Esophagus (tissue), 2 donors: ENCODE measurements around the gene PCNX2. TPM values are rescaled to one million over a fixed set of nuclear protein-coding genes. Genes with fewer than 3 reads are reported as not detected.

ENCODE experiments used
- H3K27ac ChIP-seq, 2 donors: one replicate each; pipeline ENCODE4 v1.5.1; 2013; ENCODE audit warnings: low read depth in 2 of 2, mild to moderate bottlenecking in 2 of 2, inconsistent platforms in 1 of 2, low read length in 1 of 2, moderate library complexity in 1 of 2
- H3K27me3 ChIP-seq, 2 donors: one replicate each; pipeline ENCODE4 v1.6.1; 2013; ENCODE audit warnings: low read length in 2 of 2, control low read depth in 1 of 2, mild to moderate bottlenecking in 1 of 2; ENCODE audit not compliant: insufficient read depth in 2 of 2, control insufficient read depth in 1 of 2
- H3K36me3 ChIP-seq, 2 donors: one replicate each; pipeline ENCODE4 v1.6.1; 2013; ENCODE audit warnings: low read length in 1 of 2; ENCODE audit not compliant: control insufficient read depth in 2 of 2, insufficient read depth in 2 of 2
- H3K4me1 ChIP-seq, 2 donors: one replicate each; pipeline ENCODE4 v1.6.1; 2013; ENCODE audit warnings: low read length in 1 of 2; ENCODE audit not compliant: control insufficient read depth in 2 of 2, insufficient read depth in 2 of 2
- H3K4me3 ChIP-seq, 2 donors: one replicate each; pipeline ENCODE4 v1.5.1; 2013; ENCODE audit warnings: low read length in 2 of 2, mild to moderate bottlenecking in 2 of 2, low read depth in 1 of 2, moderate library complexity in 1 of 2
- H3K9me3 ChIP-seq, 2 donors: one replicate each; pipeline ENCODE4 v1.6.1; 2013; ENCODE audit warnings: mild to moderate bottlenecking in 2 of 2, low read depth in 1 of 2, low read length in 1 of 2, moderate library complexity in 1 of 2; ENCODE audit not compliant: control insufficient read depth in 2 of 2, insufficient read depth in 1 of 2
- WGBS, 2 donors: extraction: QIAGEN DNeasy Blood & Tissue Kit; methylation state at CpG; one replicate each; pipeline ENCODE4 v1.1.7; 2013; 5-methylcytosine and 5-hydroxymethylcytosine counted together
- polyA plus RNA-seq, 2 donors: library from polyadenylated mRNA; stranded (reverse); fragments of 200-250 nt; gene quantifications; one replicate each; pipeline ENCODE4 v1.2.3, GENCODE V29; 2013
- donor health status: healthy with polysubstance abuse.
- donor health status: Bipolar disorder and iron deficiency.

Gene PCNX2
- polyA plus RNA-seq, 2 donors = 3.2 to 4.3 TPM

- H3K36me3 ChIP-seq = no peaks in the 10 kb centered on the region
Measured at GRCh38 chr1:233316473-233316872, 20.9 kb upstream of the PCNX2 start.

GRCh38 chr1:233315718-233316301 is 20.3 kb upstream of the PCNX2 start:
- 60 to 72% methylated on average over 1 of the region's 1 CpG for WGBS, 2 donors
- Histone ChIP-seq H3K36me3 (no peaks in the 10 kb centered on the region), H3K27ac (no peak overlapping the region), H3K9me3 (no peaks in the 10 kb centered on the region), H3K4me3 (no peak overlapping the region), H3K4me1 (no peaks in the 10 kb centered on the region), H3K27me3 (no peaks in the 10 kb centered on the region)

More at GRCh38 chr1:233316473-233316872, 20.9 kb upstream of the PCNX2 start:
- Histone ChIP-seq H3K9me3 (no peaks in the 10 kb centered on the region), H3K27ac (no peak overlapping the region), H3K4me3 (no peak overlapping the region), H3K4me1 (no peaks in the 10 kb centered on the region), H3K27me3 (no peaks in the 10 kb centered on the region)
- 47 to 60% methylated on average over 1 of the region's 1 CpG for WGBS, 2 donors

DNA sequence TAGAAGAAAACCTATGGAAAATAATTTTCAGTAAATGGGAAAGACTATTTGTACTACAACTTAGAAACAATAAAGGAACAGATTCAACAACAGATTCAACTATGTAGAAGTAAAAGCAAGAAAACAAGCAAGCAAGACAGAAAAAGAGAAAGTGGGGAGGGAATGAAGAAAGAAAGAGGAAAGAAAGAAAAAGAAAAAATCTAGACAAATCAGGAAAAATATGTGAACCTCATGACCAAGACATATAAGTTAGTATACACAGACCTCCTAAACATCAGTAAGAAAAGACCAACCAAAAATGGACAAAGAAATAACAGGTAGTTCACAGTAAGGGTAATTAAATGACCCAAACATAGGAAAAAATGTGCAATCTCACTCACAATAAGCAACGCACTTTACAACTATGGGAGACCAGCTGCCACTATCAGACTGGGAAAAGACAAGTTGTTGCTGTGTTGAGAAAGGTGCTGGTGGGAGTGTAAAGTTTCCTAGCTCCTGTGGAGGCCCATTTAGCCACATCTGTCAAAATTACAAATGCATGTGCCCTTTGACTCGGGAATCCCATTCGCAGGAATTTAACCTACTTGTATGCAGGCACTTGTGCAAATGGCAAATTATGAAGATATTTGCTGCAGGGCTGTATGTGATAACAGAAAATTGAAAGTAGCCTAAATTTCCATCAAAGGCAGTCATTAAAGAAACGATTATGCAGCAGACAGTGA is 18.1 kb upstream of the PCNX2 start:
- Histone ChIP-seq H3K27ac (no peak overlapping the region), H3K36me3 (no peaks in the 10 kb centered on the region), H3K4me3 (no peak overlapping the region), H3K4me1 (no peaks in the 10 kb centered on the region), H3K27me3 (no peaks in the 10 kb centered on the region), H3K9me3 (no peaks in the 10 kb centered on the region)
- 73 to 76% methylated on average over 4 of the region's 4 CpGs for WGBS, 2 donors

DNA sequence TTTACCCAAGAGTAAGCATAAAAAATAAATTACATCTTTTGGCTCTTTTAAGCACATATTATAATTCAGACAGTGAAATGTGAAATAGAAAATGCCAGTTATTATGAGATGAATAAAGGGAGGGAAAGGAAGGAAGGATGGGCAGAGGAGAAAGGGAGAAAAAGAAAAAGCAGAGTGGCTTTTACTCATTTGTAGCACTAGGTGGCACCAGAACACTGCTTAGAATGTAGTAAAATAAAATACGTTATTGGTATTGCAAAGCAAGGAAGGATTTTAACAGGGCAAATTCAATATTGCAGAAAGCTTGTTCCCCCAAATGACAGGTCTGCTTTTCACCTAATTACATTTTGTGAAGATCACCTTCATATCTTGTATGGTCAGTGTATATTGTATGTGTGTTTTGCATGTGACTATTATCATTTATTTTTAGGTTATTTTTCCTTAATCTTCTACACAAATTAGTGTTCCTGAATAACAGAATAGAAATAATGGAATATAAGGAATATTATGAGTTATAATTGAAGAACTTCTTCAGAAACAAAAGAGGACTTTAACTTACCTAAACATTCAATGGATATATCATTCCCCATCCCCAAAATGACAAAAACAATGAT is 9.1 kb upstream of the PCNX2 start:
- Histone ChIP-seq H3K36me3 (no peaks in the 10 kb centered on the region), H3K27me3 (no peaks in the 10 kb centered on the region), H3K4me3 (no peak overlapping the region), H3K9me3 (peaks cover 2% of the 10 kb centered on the region in 2 donors), H3K4me1 (no peaks in the 10 kb centered on the region), H3K27ac (no peak overlapping the region)
- WGBS, 2 donors = 0% methylated on average over 1 of the region's 1 CpG

- 68 to 77% methylated on average over 2 of the region's 2 CpGs for WGBS, 2 donors
- H3K4me3 ChIP-seq = no peak overlapping the region
- H3K4me1 ChIP-seq = no peaks in the 10 kb centered on the region
- H3K36me3 ChIP-seq = no peaks in the 10 kb centered on the region
- H3K27me3 ChIP-seq = no peaks in the 10 kb centered on the region
- peaks cover under 1 to 5% of the 10 kb centered on the region in 2 donors for H3K9me3 ChIP-seq
- H3K27ac ChIP-seq = no peak overlapping the region
Measured at GRCh38 chr1:233300326-233300725, 4.8 kb upstream of the PCNX2 start.

DNA sequence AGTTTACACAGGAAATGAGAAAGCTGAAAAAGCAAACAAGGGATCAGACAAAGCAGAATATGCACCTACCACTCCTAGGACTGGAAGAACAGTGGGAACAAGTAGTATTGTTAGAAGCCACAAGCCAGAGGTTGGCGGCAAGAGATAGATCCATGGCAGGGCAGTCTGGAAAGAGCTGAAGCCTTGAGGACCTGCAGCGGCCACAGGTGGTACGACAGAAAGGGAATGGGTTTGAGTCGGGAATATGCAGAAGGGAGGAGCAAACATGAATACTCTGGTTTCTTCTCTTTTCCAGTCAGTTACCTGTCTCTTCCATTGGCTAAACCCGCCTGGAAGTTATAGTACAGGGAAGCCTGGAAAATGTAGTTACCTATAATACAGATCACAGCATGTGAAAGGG is 3.9 kb upstream of the PCNX2 start:
- 88 to 89% methylated on average over 5 of the region's 5 CpGs for WGBS, 2 donors

GRCh38 chr1:233295975-233296322 is 424 bp upstream of the PCNX2 start:
- Histone ChIP-seq H3K4me3 (peak overlapping the region in 1 of 2 donors; percentile 64), H3K36me3 (no peaks in the 10 kb centered on the region)
- 2 to 4% methylated on average over 5 of the region's 5 CpGs for WGBS, 2 donors

More for the DNA sequence above, 3.9 kb upstream of the PCNX2 start:
- H3K27ac ChIP-seq = no peak overlapping the region
- H3K4me1 ChIP-seq = no peaks in the 10 kb centered on the region
- H3K36me3 ChIP-seq = no peaks in the 10 kb centered on the region
- no peak overlapping the region for H3K4me3 ChIP-seq
- peaks cover 0 to 5% of the 10 kb centered on the region in 2 donors for H3K9me3 ChIP-seq
- no peaks in the 10 kb centered on the region for H3K27me3 ChIP-seq

DNA sequence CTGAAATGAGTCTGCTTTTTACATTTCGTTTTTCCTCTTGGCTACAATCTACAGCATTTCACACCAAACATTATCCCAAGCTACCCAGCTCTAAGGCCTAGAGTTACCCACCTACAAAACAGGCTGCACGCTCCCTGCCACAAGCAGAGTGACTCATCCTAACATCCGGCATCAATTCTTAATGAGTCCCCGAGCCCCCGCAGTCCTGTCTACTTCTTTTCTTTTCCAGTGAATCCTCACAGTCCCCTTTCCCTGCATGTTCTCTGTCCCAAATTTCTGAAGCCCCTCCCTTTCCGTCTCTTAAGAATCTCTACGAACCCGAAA is 650 bp downstream of the PCNX2 start:
- H3K4me3 ChIP-seq = peak overlapping the region; percentile 64 to 70

More at GRCh38 chr1:233295975-233296322, 424 bp upstream of the PCNX2 start:
- no peak overlapping the region for H3K27ac ChIP-seq
- H3K4me1 ChIP-seq = no peaks in the 10 kb centered on the region
- H3K27me3 ChIP-seq = no peaks in the 10 kb centered on the region
- H3K9me3 ChIP-seq = peaks cover 0 to 5% of the 10 kb centered on the region in 2 donors

DNA sequence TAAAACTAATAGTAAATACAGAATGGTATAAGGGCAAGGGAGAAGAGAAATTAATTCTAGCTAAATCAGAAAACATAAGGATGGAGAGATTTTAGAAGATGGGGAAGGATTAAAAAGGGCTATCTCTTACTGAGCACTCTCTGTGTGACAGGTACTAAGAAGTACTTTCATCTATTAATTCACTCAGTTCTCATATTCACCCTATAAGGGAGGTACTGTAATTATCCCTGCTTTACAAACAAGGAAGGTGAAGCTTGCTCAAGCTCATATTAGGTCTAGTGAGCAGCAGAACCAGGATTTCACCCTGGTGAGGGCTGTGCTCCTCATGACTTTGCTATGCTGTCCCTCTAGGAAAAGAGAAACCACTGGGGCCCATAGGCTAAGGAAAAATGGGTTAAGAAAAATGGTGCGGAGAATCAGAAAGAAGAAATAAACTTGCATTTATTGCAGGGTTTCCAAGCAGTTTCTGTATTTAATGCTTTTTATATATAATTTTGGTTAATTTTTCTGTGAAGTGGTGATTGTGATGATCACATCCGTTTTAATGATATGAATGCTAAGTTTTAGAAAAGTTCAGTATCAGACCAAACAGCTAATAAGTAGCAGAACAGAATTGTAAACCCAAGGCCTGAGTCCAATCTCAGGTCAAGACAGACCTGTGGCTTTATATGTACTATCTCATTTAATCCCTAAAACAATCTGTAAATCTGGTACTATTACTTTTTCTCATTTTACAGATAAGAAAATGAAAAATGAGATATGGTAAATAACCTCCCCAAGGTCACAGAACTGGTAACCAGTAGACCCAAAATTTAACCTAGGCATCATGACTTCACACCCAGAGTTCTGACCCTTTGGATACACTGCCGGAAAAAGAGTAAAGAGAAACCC is 1.7 kb downstream of the PCNX2 start:
- no peak overlapping the region for H3K4me3 ChIP-seq
- H3K4me1 ChIP-seq = no peaks in the 10 kb centered on the region
- peaks cover 0 to 2% of the 10 kb centered on the region in 2 donors for H3K9me3 ChIP-seq
- H3K27me3 ChIP-seq = no peaks in the 10 kb centered on the region
- H3K36me3 ChIP-seq = no peaks in the 10 kb centered on the region
- no peak overlapping the region for H3K27ac ChIP-seq
- WGBS, 2 donors = 95 to 96% methylated on average over 3 of the region's 3 CpGs

More for the DNA sequence above, 650 bp downstream of the PCNX2 start:
- 4 to 5% methylated on average over 8 of the region's 8 CpGs for WGBS, 2 donors
- H3K27ac ChIP-seq = peak overlapping the region in 1 of 2 donors; percentile 57
- no peaks in the 10 kb centered on the region for H3K4me1 ChIP-seq
- H3K9me3 ChIP-seq = peaks cover 0 to 2% of the 10 kb centered on the region in 2 donors
- H3K27me3 ChIP-seq = no peaks in the 10 kb centered on the region
- no peaks in the 10 kb centered on the region for H3K36me3 ChIP-seq
